ENCODE measurements around the gene RGS5.

RGS5 gene

GRCh38 chr1:163163163-163163562 is 39.6 kb downstream of the RGS5 start:
- H3K4me1 ChIP-seq (ENCODE audit: low read length), result no peaks in the 10 kb centered on the region
- no peaks in the 10 kb centered on the region for H3K9me3 ChIP-seq (replicated peaks; ENCODE audit: insufficient read depth, low read length)
- H3K4me3 ChIP-seq (ENCODE audit: low read length), result no peak overlapping the region
- H3K9me2 ChIP-seq (replicated peaks; ENCODE audit: insufficient read depth, low read length), result no peaks in the 10 kb centered on the region
- no peak for TF ChIP-seq EZH2phosphoT487 (IDR thresholded peaks at IDR 0.05; ENCODE audit: low read length)
- no peak for TF ChIP-seq EZH2 (optimal IDR thresholded peaks at IDR 0.05; ENCODE audit: low read depth, low read length)
- no peak for TF ChIP-seq CTCF (IDR thresholded peaks at IDR 0.05; ENCODE audit: low read length)
- no peak overlapping the region for H3K9ac ChIP-seq (ENCODE audit: low read length)
- DNase-seq, result no peak
- no peak overlapping the region for H3K4me2 ChIP-seq (ENCODE audit: low read depth, low read length)
- H3K27me3 ChIP-seq (replicated peaks; ENCODE audit: insufficient read depth, low read length), result no peaks in the 10 kb centered on the region
- H4K20me1 ChIP-seq (ENCODE audit: insufficient read depth, low read length), result no peaks in the 10 kb centered on the region
- no peaks in the 10 kb centered on the region for H3K36me3 ChIP-seq (replicated peaks; ENCODE audit: insufficient read depth, low read length)
- H3K79me2 ChIP-seq (ENCODE audit: low read length), result no peaks in the 10 kb centered on the region
- H3K27ac ChIP-seq (ENCODE audit: low read length), result no peak overlapping the region
- H3F3A ChIP-seq (ENCODE audit: insufficient read depth, low read length), result no peaks in the 10 kb centered on the region
- H2AFZ ChIP-seq (ENCODE audit: low read length), result no peak overlapping the region

DNA sequence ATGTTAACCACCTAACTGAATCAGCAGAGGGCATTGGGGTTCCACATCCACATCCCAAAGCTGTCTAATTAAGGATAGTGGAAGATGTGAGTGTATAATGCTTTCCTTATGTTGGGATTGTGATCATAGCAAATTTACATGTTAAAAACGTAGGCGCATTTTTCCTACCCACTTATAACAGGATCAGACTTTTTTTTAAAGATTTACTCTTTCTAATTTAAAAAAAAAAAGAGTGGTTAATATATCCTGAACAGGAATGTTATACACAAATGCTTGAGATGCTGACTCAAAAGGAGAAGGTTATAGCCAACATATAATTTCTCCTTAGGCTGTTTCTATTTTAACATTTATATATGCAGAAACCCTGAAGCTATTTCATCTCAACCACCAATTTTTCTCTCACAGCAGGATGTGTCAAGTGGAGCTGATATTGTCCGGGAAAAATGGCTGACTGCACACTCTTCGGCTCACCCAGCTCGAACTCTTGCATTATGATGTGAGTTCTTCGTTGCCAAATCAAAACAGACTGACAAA is 40.3 kb downstream of the RGS5 start:
- H3K4me3 ChIP-seq (ENCODE audit: low read length), result no peak overlapping the region
- H3K4me1 ChIP-seq (ENCODE audit: low read length), result no peaks in the 10 kb centered on the region
- H4K20me1 ChIP-seq (ENCODE audit: insufficient read depth, low read length), result no peaks in the 10 kb centered on the region
- no peak for TF ChIP-seq EZH2 (optimal IDR thresholded peaks at IDR 0.05; ENCODE audit: low read depth, low read length)
- TF ChIP-seq CTCF (IDR thresholded peaks at IDR 0.05; ENCODE audit: low read length), result no peak
- TF ChIP-seq EZH2phosphoT487 (IDR thresholded peaks at IDR 0.05; ENCODE audit: low read length), result no peak
- H3F3A ChIP-seq (ENCODE audit: insufficient read depth, low read length), result no peaks in the 10 kb centered on the region
- H3K9me3 ChIP-seq (replicated peaks; ENCODE audit: insufficient read depth, low read length), result no peaks in the 10 kb centered on the region
- no peaks in the 10 kb centered on the region for H3K36me3 ChIP-seq (replicated peaks; ENCODE audit: insufficient read depth, low read length)
- H3K27me3 ChIP-seq (replicated peaks; ENCODE audit: insufficient read depth, low read length), result no peaks in the 10 kb centered on the region
- H3K9ac ChIP-seq (ENCODE audit: low read length), result no peak overlapping the region
- H3K4me2 ChIP-seq (ENCODE audit: low read depth, low read length), result no peak overlapping the region
- no peak overlapping the region for H2AFZ ChIP-seq (ENCODE audit: low read length)
- no peaks in the 10 kb centered on the region for H3K79me2 ChIP-seq (ENCODE audit: low read length)
- H3K9me2 ChIP-seq (replicated peaks; ENCODE audit: insufficient read depth, low read length), result no peaks in the 10 kb centered on the region
- DNase-seq, result no peak
- H3K27ac ChIP-seq (ENCODE audit: low read length), result no peak overlapping the region

DNA sequence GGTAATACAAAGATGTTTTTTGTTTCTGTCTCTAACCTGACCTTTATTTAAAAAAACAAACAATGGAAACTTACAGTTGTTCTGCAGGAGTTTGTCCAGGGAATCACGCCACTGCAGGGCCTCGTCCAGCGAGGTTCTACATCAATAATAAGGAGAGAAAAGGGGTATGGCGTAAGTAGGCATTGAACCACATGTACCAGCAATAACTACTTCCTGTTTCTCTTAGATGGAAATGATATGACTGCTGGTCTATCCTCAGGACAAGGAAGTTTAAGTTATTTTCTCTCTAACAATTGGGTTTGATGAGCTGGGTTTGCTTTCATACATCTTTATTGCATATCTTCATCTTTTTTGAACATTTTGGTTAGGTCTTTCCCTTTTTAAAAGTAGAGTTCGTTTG is 40.9 kb downstream of the RGS5 start:
- no peaks in the 10 kb centered on the region for H3K9me3 ChIP-seq (replicated peaks; ENCODE audit: insufficient read depth, low read length)
- TF ChIP-seq CTCF (IDR thresholded peaks at IDR 0.05; ENCODE audit: low read length), result no peak
- TF ChIP-seq EZH2 (optimal IDR thresholded peaks at IDR 0.05; ENCODE audit: low read depth, low read length), result no peak
- TF ChIP-seq EZH2phosphoT487 (IDR thresholded peaks at IDR 0.05; ENCODE audit: low read length), result no peak
- no peak overlapping the region for H2AFZ ChIP-seq (ENCODE audit: low read length)
- H3F3A ChIP-seq (ENCODE audit: insufficient read depth, low read length), result no peaks in the 10 kb centered on the region
- no peaks in the 10 kb centered on the region for H3K27me3 ChIP-seq (replicated peaks; ENCODE audit: insufficient read depth, low read length)
- H3K4me3 ChIP-seq (ENCODE audit: low read length), result no peak overlapping the region
- no peak overlapping the region for H3K9ac ChIP-seq (ENCODE audit: low read length)
- no peak for DNase-seq
- H3K4me2 ChIP-seq (ENCODE audit: low read depth, low read length), result no peak overlapping the region
- H3K79me2 ChIP-seq (ENCODE audit: low read length), result no peaks in the 10 kb centered on the region
- H3K4me1 ChIP-seq (ENCODE audit: low read length), result no peaks in the 10 kb centered on the region
- no peak overlapping the region for H3K27ac ChIP-seq (ENCODE audit: low read length)
- H4K20me1 ChIP-seq (ENCODE audit: insufficient read depth, low read length), result no peaks in the 10 kb centered on the region
- no peaks in the 10 kb centered on the region for H3K36me3 ChIP-seq (replicated peaks; ENCODE audit: insufficient read depth, low read length)
- H3K9me2 ChIP-seq (replicated peaks; ENCODE audit: insufficient read depth, low read length), result no peaks in the 10 kb centered on the region
